ENCODE data around the gene P2RX1.

P2RX1 gene

DNA sequence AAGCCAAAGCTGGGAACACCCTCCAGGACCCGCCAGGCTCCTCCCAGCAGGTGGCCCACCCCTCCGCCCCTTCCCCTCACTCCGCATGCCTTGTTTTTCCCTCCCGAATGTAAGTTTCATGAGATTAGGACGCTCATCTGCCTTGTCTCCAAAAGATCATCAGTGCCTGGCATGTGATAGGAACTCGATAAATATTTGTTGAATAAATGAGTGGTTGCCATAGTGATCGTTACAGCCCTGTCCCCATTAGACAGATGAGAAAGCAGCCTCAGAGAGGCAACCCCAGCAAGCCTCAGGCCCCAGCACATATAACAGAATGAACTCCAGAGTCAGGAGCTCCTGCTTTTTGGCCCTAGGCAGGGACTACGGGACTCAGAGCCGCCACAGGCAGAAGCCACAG is 28.5 kb downstream of the P2RX1 start:
- no peak for DNase-seq (ENCODE audit: low read depth)

DNA sequence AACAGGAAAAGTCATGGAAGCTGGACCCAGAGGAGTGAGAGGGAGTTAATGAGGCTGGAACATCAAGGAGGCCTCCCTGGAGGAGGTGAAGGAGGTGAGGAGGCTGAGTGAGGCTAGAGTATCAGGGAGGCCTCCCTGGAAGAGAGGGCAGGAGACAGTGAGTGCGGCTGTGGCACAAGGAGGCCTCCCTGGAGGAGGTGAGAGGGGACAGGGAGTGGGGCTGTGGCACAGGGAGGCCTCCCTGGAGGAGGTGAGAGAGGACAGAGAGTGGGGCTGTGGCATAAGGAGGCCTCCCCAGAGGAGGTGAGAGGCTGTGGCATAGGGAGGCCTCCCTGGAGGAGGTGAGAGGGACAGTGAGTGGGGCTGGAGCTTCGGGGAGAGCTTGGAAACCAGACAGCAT is 28.9 kb downstream of the P2RX1 start:
- DNase-seq (ENCODE audit: low read depth) = no peak

- no peak for DNase-seq (ENCODE audit: low read depth)
These were observed 29.5 kb downstream of the P2RX1 start for GRCh38 chr17:3886776-3887175.

DNA sequence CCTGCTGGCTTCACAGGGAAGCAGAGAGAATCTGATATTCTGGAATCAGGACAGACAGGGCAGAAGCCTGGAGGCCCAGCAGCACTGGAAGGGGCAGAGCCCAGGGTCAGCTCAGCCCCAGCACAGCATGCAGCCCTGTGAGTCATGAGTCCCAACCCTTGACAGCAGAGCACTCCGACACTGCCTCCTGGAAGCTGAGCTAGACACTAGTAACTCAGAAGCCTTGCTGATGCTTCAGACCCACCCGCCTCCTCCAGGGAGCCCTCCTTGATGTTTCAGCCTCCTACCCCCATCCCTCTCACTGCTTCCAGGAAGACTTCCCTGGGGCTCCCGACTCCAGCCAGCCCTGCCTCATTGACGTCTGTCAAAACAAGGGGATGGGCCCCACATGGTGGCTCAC is 30.3 kb downstream of the P2RX1 start:
- DNase-seq (ENCODE audit: low read depth) = no peak

- no peak for DNase-seq (ENCODE audit: low read depth)
These were observed 31.0 kb downstream of the P2RX1 start for GRCh38 chr17:3885271-3885670.

- DNase-seq (ENCODE audit: low read depth) = no peak
These were observed 32.1 kb downstream of the P2RX1 start for GRCh38 chr17:3884188-3884587.

GRCh38 chr17:3882276-3882675 is 34.0 kb downstream of the P2RX1 start:
- DNase-seq (ENCODE audit: low read depth) = no peak

DNA sequence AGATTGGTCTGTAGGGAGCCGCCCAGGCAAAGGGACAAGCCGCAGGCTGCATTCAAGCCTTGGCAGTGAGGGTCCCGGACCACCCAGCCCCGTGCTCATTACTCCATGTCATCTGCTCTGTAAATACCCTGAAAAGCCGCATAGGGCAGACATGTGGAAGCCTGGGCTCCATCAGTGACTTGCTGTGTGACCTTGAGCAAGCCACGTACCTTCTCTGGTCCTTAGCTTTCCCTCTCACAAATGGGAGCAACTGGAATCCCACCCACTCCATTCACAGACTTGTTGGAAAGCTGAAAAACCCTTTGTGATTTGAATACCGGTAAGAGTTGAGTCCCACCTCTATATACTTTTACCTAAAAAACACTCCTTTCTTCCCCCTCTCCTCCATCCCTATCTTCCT is 35.3 kb downstream of the P2RX1 start:
- no peak for DNase-seq (ENCODE audit: low read depth)

DNA sequence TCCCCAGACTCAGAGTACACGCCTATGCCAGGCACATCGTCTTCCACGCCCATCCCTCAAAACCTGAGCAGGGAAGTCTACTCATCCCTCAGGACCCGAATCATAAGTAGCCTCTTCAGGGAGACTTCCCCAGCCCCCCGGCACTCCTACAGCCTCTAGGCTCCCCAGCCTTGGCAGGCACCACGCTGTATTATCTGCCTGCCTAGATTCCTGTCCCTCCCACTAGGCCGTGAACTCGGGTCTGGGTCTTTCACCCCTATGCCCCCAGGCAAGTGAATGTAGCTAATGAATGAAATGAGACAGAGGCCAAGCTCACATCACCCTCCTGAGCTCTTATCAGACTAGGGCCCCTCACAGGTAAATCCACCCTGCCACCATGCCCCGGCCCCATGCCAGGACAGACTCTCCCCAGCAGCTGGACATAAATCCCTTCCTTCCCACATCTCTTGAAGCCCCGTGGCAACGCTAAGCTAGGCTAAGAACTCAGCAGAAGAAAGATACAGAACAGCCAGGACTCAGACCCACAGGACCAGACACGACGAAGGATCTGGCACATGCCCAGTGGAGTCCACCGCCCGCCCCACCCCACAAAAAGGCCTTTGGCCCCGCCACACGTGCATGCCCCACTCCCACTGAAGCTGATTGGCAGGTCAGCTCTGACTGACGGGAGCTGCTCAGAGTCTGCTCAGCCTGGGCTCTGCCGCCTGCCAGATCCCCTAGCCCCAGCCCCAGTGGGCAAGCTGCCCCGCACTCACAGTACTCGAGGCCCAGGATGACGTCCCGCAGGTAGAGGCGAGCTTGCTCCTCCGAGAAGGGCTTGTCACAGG is 36.5 kb downstream of the P2RX1 start:
- DNase-seq (ENCODE audit: low read depth) = no peak

- DNase-seq (ENCODE audit: low read depth) = no peak
These were observed 37.1 kb downstream of the P2RX1 start for GRCh38 chr17:3879186-3879585.

- DNase-seq (ENCODE audit: low read depth) = no peak
These were observed 39.0 kb downstream of the P2RX1 start for GRCh38 chr17:3877220-3877619.

GRCh38 chr17:3875317-3875716 is 40.9 kb downstream of the P2RX1 start:
- DNase-seq (ENCODE audit: low read depth) = no peak

DNA sequence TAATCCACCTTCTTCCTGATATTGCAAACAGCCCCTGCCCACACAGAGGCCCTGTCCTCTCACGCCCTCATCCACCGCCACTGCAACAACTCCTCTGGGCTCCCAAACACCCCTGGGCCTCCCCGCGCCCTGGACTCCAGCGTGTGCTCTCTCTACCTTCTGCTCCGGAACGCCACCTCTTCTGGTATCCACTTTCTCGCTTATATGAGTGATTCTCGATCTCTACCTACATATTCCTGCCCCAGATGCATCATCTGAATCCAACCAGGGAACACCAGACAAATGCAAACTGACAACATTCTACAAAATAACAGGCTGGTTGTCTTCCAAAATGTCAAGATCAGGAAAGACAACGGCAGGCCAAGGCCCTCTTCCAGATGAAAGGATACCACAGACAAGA is 42.4 kb downstream of the P2RX1 start:
- no peak for DNase-seq (ENCODE audit: low read depth)

DNA sequence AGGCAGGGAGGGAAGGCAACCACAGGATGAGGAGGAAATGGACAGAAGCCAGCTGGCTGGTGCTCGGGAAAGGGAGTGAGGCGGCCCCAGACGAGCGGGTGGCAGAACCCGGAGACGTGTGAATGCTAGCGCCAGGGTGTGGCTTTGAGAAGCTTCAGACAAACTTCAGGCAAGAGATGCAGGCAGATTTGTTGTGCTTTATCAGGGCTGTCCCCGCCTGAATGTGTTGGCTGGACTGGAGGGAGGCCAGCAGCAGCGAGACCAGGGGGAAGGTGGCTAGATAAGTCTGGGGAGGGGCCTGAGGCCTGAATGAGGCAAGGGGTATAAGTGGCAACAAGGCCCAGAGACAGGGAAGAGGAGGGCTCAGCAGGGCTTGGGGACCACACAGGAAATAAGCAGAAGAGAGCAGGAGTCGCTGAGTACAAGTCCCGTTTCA is 45.4 kb downstream of the P2RX1 start:
- DNase-seq (ENCODE audit: low read depth) = no peak

- no peak for DNase-seq (ENCODE audit: low read depth)
These were observed 48.7 kb downstream of the P2RX1 start for GRCh38 chr17:3867606-3868005.

DNA sequence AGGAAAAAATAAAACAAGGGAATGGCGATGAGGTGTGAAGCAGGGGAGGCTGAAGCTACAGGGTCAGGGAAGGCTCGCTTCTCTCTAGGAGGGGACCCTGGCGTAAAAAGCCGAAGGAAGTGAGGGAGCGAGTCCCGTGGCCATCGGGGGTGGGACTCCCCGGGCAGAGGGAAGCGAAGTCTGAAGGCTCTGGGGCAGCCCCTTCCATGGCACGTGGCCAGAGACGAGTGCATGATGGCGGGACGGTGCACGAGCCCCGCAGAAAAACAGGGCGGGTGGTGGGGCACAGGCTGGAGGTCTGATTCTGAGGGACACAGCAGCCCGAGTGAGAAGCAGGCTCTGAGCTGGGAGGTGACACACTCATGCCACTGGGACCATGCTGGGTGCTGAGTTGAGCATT is 49.2 kb downstream of the P2RX1 start:
- no peak for DNase-seq (ENCODE audit: low read depth)

DNA sequence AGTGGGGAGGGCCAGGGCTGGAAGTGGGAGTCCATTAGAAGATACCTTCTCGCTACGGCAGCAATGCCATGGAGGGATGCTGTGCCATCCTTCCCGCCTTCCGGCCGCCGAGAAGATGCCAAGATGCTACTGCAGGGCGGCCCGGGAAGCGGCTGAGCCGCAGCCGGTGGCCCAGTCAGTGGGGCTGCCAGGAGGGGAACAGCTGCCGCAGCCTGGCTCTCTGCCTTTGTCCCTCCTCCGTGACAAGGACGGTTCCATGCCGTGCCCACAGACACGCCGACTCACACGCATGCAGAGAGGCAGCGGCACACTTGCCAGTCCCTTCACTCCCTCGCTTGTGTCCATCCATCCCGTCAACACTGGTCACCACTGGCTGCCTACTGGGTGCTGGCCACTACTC is 50.0 kb downstream of the P2RX1 start:
- DNase-seq (ENCODE audit: low read depth) = no peak

DNA sequence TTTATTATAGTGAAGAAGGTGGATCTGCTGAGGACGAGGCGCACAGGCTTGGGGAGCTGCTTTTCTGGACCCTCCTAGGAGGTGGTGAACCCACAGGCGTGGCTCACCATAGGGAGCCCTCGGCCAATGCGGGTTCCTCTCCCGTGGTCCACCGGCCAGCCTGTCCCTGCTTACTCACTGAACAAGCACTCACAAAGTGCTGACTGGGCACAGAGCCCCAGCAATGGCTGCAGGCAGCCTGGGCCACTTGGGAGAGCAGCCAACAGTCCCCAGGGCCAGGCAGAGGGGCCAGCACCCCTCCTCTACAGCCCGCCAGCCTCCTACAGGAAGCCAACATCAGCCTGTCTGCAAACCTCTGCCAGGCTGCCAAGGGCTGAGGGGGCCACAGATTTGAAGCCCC is 51.1 kb downstream of the P2RX1 start:
- no peak for DNase-seq (ENCODE audit: low read depth)

DNA sequence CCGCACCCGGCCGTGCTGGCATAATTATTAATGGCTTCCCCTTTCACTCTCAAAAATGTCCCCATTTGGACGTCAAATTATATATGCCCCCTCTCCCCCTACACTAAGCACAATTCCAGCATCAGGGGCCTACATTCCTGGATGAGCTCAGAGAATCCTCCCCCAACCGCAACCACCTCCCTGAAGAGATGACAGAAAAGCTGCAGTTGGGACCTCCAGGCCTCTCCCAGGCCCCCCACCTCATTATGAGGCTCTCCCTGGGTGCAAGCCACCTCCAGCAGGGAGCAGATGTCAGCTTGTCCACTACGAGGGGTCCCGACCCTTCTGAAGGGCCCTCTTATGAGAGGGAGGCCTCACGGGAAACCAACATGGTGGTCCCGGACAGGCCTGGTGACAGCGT is 51.7 kb downstream of the P2RX1 start:
- no peak for DNase-seq (ENCODE audit: low read depth)

GRCh38 chr17:3861761-3862681 is 54.2 kb downstream of the P2RX1 start:
- DNase-seq (ENCODE audit: low read depth) = no peak

GRCh38 chr17:3860939-3861700 is 55.1 kb downstream of the P2RX1 start:
- DNase-seq (ENCODE audit: low read depth) = no peak

- DNase-seq (ENCODE audit: low read depth) = no peak
These were observed 56.3 kb downstream of the P2RX1 start for GRCh38 chr17:3859940-3860339.

Data from activated T-helper 1 cell treated with Interleukin-2 at 50 U/mL for 16 hours (primary cell).